GM12892 (cell line): ENCODE results near the gene NAA80.

ENCODE experiments used
- POLR2A ChIP-seq: IDR thresholded peaks from 2 replicates; pipeline ENCODE4 v1.6.1; 2011; ENCODE audit warnings: low read depth, low read length, control low read depth
- POLR2AphosphoS5 ChIP-seq: IDR thresholded peaks from 2 replicates; pipeline ENCODE4 v1.6.1; 2011; ENCODE audit warnings: low read depth, low read length, control low read depth

DNA sequence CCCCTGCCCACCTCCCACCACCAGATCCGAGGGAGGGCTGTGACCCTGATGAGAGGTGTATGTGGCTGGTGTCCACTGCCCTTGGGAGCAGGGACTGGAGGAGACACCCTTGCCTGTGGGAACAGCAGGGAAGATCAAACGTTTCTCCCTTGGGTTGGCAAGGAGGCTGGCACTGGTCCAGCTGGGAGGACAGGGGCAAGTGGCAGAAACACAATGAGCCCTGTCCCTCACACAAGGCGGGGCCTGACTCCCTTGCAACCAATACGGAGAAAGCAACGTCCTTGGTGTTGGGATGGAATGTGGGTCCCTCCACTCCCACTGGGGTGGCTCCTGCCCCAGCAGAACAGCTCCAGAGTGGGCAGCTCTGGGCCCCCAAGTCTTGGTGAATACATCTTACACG, 18.1 kb upstream of the NAA80 start:
- TF ChIP-seq POLR2AphosphoS5 (no peak), POLR2A (no peak)
